Activated CD4-positive, alpha-beta T cell treated with anti-CD3 and anti-CD28 coated beads, Interleukin-2, amount 10 ng/mL, durations not matched to agents 24 days and 14 days (primary cell): ENCODE results near the gene AK4. TPM values are rescaled to one million over a fixed set of nuclear protein-coding genes. Genes with fewer than 3 reads are reported as not detected.

Source experiments
- DNase-seq: peaks from one replicate; pipeline ENCODE4 v3.0.0; 2022
- H3K27ac Mint-ChIP-seq: one replicate; pipeline ENCODE4 v1.8.0; 2022; ENCODE audit warnings: mild to moderate bottlenecking, mixed read lengths
- H3K27me3 Mint-ChIP-seq: one replicate; pipeline ENCODE4 v1.8.0; 2022; ENCODE audit warnings: mixed read lengths
- H3K36me3 Mint-ChIP-seq: one replicate; pipeline ENCODE4 v1.8.0; 2022; ENCODE audit warnings: low read depth, mild to moderate bottlenecking, mixed read lengths
- H3K4me1 Mint-ChIP-seq: one replicate; pipeline ENCODE4 v1.8.0; 2021; ENCODE audit warnings: mixed read lengths
- H3K4me3 Mint-ChIP-seq: one replicate; pipeline ENCODE4 v1.8.0; 2022; ENCODE audit warnings: mild to moderate bottlenecking, moderate library complexity, mixed read lengths
- H3K9me3 Mint-ChIP-seq: one replicate; pipeline ENCODE4 v1.8.0; 2021; ENCODE audit warnings: mixed read lengths
- intact Hi-C: fragments of 100-400 bp; cut with micrococcal nuclease; formaldehyde crosslinking; loops from one replicate; pipeline ENCODE4 v1.15.1; 2023
- total RNA-seq: library from RNA; stranded (reverse); gene quantifications from 2 replicates; pipeline ENCODE4 v1.2.3, GENCODE V29; 2022

Gene AK4
- total RNA-seq, 1 donor from 2014 or later: 138 TPM

- Mint-ChIP-seq H3K27me3 (no peaks in the 10 kb centered on the region), H3K4me3 (no peak overlapping the region), H3K9me3 (no peaks in the 10 kb centered on the region), H3K4me1 (peaks cover 25% of the 10 kb centered on the region), H3K36me3 (peaks cover 15% of the 10 kb centered on the region), H3K27ac (no peak overlapping the region)
- DNase-seq: no peak
- intact Hi-C loops: no loop called here
Measured at GRCh38 chr1:65175171-65176055, 27.4 kb downstream of the AK4 start.

- Mint-ChIP-seq H3K4me3 (no peak overlapping the region), H3K27ac (no peak overlapping the region), H3K9me3 (no peaks in the 10 kb centered on the region), H3K36me3 (peaks cover 15% of the 10 kb centered on the region), H3K27me3 (no peaks in the 10 kb centered on the region), H3K4me1 (peaks cover 29% of the 10 kb centered on the region)
- no peak for DNase-seq
- intact Hi-C loops: no loop called here
Measured at GRCh38 chr1:65176056-65176450, 28.1 kb downstream of the AK4 start.

- Mint-ChIP-seq H3K36me3 (peaks cover 15% of the 10 kb centered on the region), H3K27ac (no peak overlapping the region), H3K27me3 (no peaks in the 10 kb centered on the region), H3K4me3 (no peak overlapping the region), H3K4me1 (peaks cover 31% of the 10 kb centered on the region), H3K9me3 (no peaks in the 10 kb centered on the region)
- intact Hi-C loops: no loop called here
- no peak for DNase-seq
Measured at GRCh38 chr1:65176591-65176990, 28.6 kb downstream of the AK4 start.

GRCh38 chr1:65177457-65177856 is 29.5 kb downstream of the AK4 start:
- H3K27ac Mint-ChIP-seq: no peak overlapping the region
- DNase-seq: no peak
- H3K36me3 Mint-ChIP-seq: peaks cover 15% of the 10 kb centered on the region
- intact Hi-C loops: no loop called here
- H3K9me3 Mint-ChIP-seq: no peaks in the 10 kb centered on the region
- H3K4me3 Mint-ChIP-seq: no peak overlapping the region
- no peaks in the 10 kb centered on the region for H3K27me3 Mint-ChIP-seq
- H3K4me1 Mint-ChIP-seq: peaks cover 37% of the 10 kb centered on the region

- no peaks in the 10 kb centered on the region for H3K27me3 Mint-ChIP-seq
- intact Hi-C loops: no loop called here
- H3K27ac Mint-ChIP-seq: no peak overlapping the region
- no peaks in the 10 kb centered on the region for H3K9me3 Mint-ChIP-seq
- H3K4me1 Mint-ChIP-seq: peaks cover 35% of the 10 kb centered on the region
- DNase-seq: no peak
- peaks cover 15% of the 10 kb centered on the region for H3K36me3 Mint-ChIP-seq
- H3K4me3 Mint-ChIP-seq: no peak overlapping the region
Measured at GRCh38 chr1:65178235-65178634, 30.2 kb downstream of the AK4 start.

- Mint-ChIP-seq H3K27me3 (no peaks in the 10 kb centered on the region), H3K36me3 (peaks cover 15% of the 10 kb centered on the region)
- intact Hi-C loops: no loop called here
Measured at GRCh38 chr1:65179148-65179547, 31.1 kb downstream of the AK4 start.

GRCh38 chr1:65180977-65181376 is 33.0 kb downstream of the AK4 start:
- Mint-ChIP-seq H3K36me3 (peaks cover 15% of the 10 kb centered on the region), H3K27me3 (no peaks in the 10 kb centered on the region), H3K4me3 (no peak overlapping the region), H3K9me3 (no peaks in the 10 kb centered on the region), H3K27ac (no peak overlapping the region), H3K4me1 (peaks cover 29% of the 10 kb centered on the region)
- intact Hi-C loops: no loop called here
- no peak for DNase-seq

More at GRCh38 chr1:65179148-65179547, 31.1 kb downstream of the AK4 start:
- H3K4me1 Mint-ChIP-seq: peaks cover 29% of the 10 kb centered on the region
- no peak overlapping the region for H3K27ac Mint-ChIP-seq
- no peak for DNase-seq
- no peaks in the 10 kb centered on the region for H3K9me3 Mint-ChIP-seq
- no peak overlapping the region for H3K4me3 Mint-ChIP-seq

GRCh38 chr1:65182658-65183268 is 34.8 kb downstream of the AK4 start:
- intact Hi-C loops: no loop called here
- no peak overlapping the region for H3K27ac Mint-ChIP-seq
- H3K9me3 Mint-ChIP-seq: no peaks in the 10 kb centered on the region
- peaks cover 25% of the 10 kb centered on the region for H3K4me1 Mint-ChIP-seq
- H3K36me3 Mint-ChIP-seq: peaks cover 10% of the 10 kb centered on the region
- no peak for DNase-seq
- H3K4me3 Mint-ChIP-seq: no peak overlapping the region
- no peaks in the 10 kb centered on the region for H3K27me3 Mint-ChIP-seq

GRCh38 chr1:65189576-65190115 is 41.6 kb downstream of the AK4 start:
- Mint-ChIP-seq H3K27ac (peak overlapping the region; percentile 34), H3K4me1 (peaks cover 16% of the 10 kb centered on the region), H3K4me3 (no peak overlapping the region), H3K36me3 (peaks cover 42% of the 10 kb centered on the region), H3K9me3 (peaks cover 12% of the 10 kb centered on the region), H3K27me3 (no peaks in the 10 kb centered on the region)
- no peak for DNase-seq
- intact Hi-C loops: no loop called here

- peaks cover 43% of the 10 kb centered on the region for H3K36me3 Mint-ChIP-seq
- no peaks in the 10 kb centered on the region for H3K27me3 Mint-ChIP-seq
- no peak for DNase-seq
- H3K9me3 Mint-ChIP-seq: peaks cover 12% of the 10 kb centered on the region
- peak overlapping the region; percentile 12 for H3K27ac Mint-ChIP-seq
- H3K4me3 Mint-ChIP-seq: no peak overlapping the region
- H3K4me1 Mint-ChIP-seq: peaks cover 14% of the 10 kb centered on the region
- intact Hi-C loops: no loop called here
Measured at GRCh38 chr1:65190229-65190628, 42.2 kb downstream of the AK4 start.

- no peak for DNase-seq
- no peak overlapping the region for H3K4me3 Mint-ChIP-seq
- H3K9me3 Mint-ChIP-seq: peaks cover 12% of the 10 kb centered on the region
- no peak overlapping the region for H3K27ac Mint-ChIP-seq
- peaks cover 35% of the 10 kb centered on the region for H3K4me1 Mint-ChIP-seq
- H3K27me3 Mint-ChIP-seq: no peaks in the 10 kb centered on the region
- intact Hi-C loops: no loop called here
- peaks cover 60% of the 10 kb centered on the region for H3K36me3 Mint-ChIP-seq
Measured at GRCh38 chr1:65193129-65193695, 45.2 kb downstream of the AK4 start.

GRCh38 chr1:65195495-65196417 is 47.8 kb downstream of the AK4 start:
- H3K27ac Mint-ChIP-seq: peak overlapping the region; percentile 9
- no peak for DNase-seq
- H3K27me3 Mint-ChIP-seq: no peaks in the 10 kb centered on the region
- no peak overlapping the region for H3K4me3 Mint-ChIP-seq
- H3K4me1 Mint-ChIP-seq: peaks cover 30% of the 10 kb centered on the region
- intact Hi-C loops: loop anchor here (2.0 kb wide), 1 partner anchor 17 kb away; no protein-coding TSS in a partner anchor
- peaks cover 58% of the 10 kb centered on the region for H3K36me3 Mint-ChIP-seq
- peaks cover 12% of the 10 kb centered on the region for H3K9me3 Mint-ChIP-seq

GRCh38 chr1:65196926-65197325 is 48.9 kb downstream of the AK4 start:
- Mint-ChIP-seq H3K4me3 (no peak overlapping the region), H3K27ac (peak overlapping the region; percentile 35), H3K27me3 (no peaks in the 10 kb centered on the region), H3K9me3 (peaks cover 4% of the 10 kb centered on the region), H3K36me3 (peaks cover 56% of the 10 kb centered on the region), H3K4me1 (peaks cover 28% of the 10 kb centered on the region)
- intact Hi-C loops: loop anchor here (2.0 kb wide), 1 partner anchor 16 kb away; no protein-coding TSS in a partner anchor
- DNase-seq: no peak
